ENCODE results near the gene UQCC2. TPM values are rescaled to one million over a fixed set of nuclear protein-coding genes. Genes with fewer than 3 reads are reported as not detected.
A peak's percentile ranks its signal among the peaks of the same experiment; 100 is the strongest.

UQCC2 gene
- total RNA-seq, 1 donor from 2014 or later = 77.6 TPM

- ATAC-seq = no peak
These were observed 6.1 kb downstream of the UQCC2 start for GRCh38 chr6:33705268-33705885.

GRCh38 chr6:33704215-33705066, 7.1 kb downstream of the UQCC2 start:
- peak; percentile 67 for ATAC-seq

GRCh38 chr6:33702345-33702977, 9.0 kb downstream of the UQCC2 start:
- peak; percentile 62 for ATAC-seq

- ATAC-seq = peak; percentile 68
These were observed 11.0 kb downstream of the UQCC2 start for GRCh38 chr6:33700391-33701050.

- no peak for ATAC-seq
These were observed 11.8 kb downstream of the UQCC2 start for GRCh38 chr6:33699739-33700138.

- ATAC-seq = no peak
These were observed 12.4 kb downstream of the UQCC2 start for GRCh38 chr6:33699131-33699530.

GRCh38 chr6:33698494-33698893, 13.0 kb downstream of the UQCC2 start:
- ATAC-seq = no peak

- no peak for ATAC-seq
These were observed 13.7 kb downstream of the UQCC2 start for GRCh38 chr6:33697845-33698244.

- ATAC-seq = peak; percentile 12
These were observed 14.7 kb downstream of the UQCC2 start for GRCh38 chr6:33696548-33697518.

- ATAC-seq = no peak
These were observed 15.4 kb downstream of the UQCC2 start for GRCh38 chr6:33696076-33696475.

- peak; percentile 52 for ATAC-seq
These were observed 16.0 kb downstream of the UQCC2 start for GRCh38 chr6:33695451-33695887.

GRCh38 chr6:33694977-33695376, 16.5 kb downstream of the UQCC2 start:
- peak; percentile 2 for ATAC-seq

GRCh38 chr6:33694401-33694931, 17.0 kb downstream of the UQCC2 start:
- ATAC-seq = peak; percentile 56

- ATAC-seq = no peak
These were observed 18.1 kb downstream of the UQCC2 start for GRCh38 chr6:33693186-33694105.

- ATAC-seq = peak; percentile 5
These were observed 18.7 kb downstream of the UQCC2 start for GRCh38 chr6:33692760-33693158.

GRCh38 chr6:33692078-33692759, 19.3 kb downstream of the UQCC2 start:
- no peak for ATAC-seq

- ATAC-seq = no peak
These were observed 19.9 kb downstream of the UQCC2 start for GRCh38 chr6:33691456-33692077.

- ATAC-seq = no peak
These were observed 20.7 kb downstream of the UQCC2 start for GRCh38 chr6:33690766-33691165.

- ATAC-seq = no peak
These were observed 21.6 kb downstream of the UQCC2 start for GRCh38 chr6:33689879-33690278.
